ENCODE data around the gene COG2. TPM values are rescaled to one million over a fixed set of nuclear protein-coding genes. Genes with fewer than 3 reads are reported as not detected.
"Not testable (repeated sequence)": the region's sequence is repeated elsewhere in the genome, so short reads cannot be mapped to it uniquely, and the experiment has no call there.

The COG2 gene
- total RNA-seq, 2 donors from 2014 or later: 11.6 to 28.9 TPM

DNA sequence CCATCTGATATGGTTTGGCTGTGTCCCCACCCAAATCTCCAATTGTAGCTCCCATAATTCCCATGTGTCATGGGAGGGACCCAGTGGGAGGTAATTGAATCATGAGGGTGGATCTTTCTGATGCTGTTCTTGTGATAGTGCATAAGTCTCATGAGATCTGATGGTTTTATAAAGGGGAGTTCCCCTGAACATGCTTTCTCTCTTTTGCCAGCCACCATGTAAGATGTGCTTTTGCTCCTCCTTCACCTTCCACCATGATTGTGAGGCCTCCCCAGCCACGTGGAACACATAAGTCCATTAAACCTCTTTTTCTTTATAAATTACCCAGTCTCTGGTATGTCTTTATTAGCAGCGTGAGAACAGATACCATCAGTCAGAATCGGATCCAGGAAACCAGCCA lies 74.2 kb downstream of the COG2 start:
- ATAC-seq (replicated peaks); H3K27ac Mint-ChIP-seq; H3K36me3 Mint-ChIP-seq (ENCODE audit: low read depth); H3K4me1 Mint-ChIP-seq; H3K4me3 Mint-ChIP-seq; H3K9me3 Mint-ChIP-seq: not testable (repeated sequence)
- H3K27me3 Mint-ChIP-seq: peaks cover 21% of the 10 kb centered on the region

DNA sequence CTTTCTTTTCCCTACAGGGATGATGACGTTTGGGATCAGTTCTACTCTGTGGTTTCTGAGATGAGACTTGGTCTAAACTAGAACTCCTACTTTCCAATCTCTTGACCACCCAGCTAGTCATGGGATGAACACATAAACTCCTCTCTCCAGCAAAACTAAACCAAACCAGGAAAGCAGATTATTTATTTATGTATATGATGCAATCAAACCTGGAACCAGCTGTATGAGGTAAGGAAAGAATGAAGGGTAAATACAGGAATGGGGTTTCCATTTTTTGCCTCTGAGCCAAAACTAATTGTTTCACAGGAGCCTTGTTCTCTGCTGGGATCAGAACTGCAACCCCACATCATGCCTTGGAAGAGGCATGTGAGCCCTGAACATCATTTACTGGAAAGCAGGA lies 75.0 kb downstream of the COG2 start:
- H3K4me1 Mint-ChIP-seq: no peaks in the 10 kb centered on the region
- H3K4me3 Mint-ChIP-seq: no peak overlapping the region
- no peaks in the 10 kb centered on the region for H3K36me3 Mint-ChIP-seq (ENCODE audit: low read depth)
- ATAC-seq (replicated peaks): no peak
- peaks cover 8% of the 10 kb centered on the region for H3K9me3 Mint-ChIP-seq
- peaks cover 21% of the 10 kb centered on the region for H3K27me3 Mint-ChIP-seq
- H3K27ac Mint-ChIP-seq: no peak overlapping the region

DNA sequence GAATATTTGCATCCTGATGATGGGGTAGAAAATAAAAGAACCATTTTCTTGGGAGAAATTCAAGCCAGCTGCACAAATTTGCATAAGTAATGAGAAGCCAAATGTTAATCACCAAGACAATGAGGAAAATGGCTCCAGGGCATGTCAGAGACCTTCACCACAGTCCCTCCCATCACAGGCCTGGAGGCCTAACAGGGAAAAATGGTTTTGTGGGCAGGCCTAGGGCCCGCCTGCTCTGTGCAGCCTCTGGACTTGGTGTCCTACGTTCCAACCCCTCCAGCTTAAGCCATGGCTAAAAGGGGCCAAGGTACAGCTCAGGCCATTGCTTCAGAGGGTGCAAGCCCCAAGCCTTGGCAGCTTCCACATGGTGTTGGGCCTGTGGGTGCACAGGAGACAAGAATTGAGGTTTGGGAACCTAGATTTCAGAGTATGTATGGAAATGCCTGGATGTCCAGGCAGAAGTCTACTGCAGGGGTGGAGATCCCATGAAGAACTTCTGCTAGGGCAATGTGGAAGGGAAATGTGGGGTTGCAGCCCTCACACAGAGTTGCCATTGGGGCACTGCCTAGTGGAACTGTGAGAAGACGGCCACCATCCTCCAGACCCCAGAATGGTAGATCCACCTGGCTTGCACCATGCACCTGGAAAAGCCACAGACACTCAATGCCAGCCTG lies 79.7 kb downstream of the COG2 start:
- H3K9me3 Mint-ChIP-seq; H3K4me3 Mint-ChIP-seq; ATAC-seq (replicated peaks); H3K36me3 Mint-ChIP-seq (ENCODE audit: low read depth); H3K4me1 Mint-ChIP-seq; H3K27ac Mint-ChIP-seq: not testable (repeated sequence)
- H3K27me3 Mint-ChIP-seq: peaks cover 12% of the 10 kb centered on the region

DNA sequence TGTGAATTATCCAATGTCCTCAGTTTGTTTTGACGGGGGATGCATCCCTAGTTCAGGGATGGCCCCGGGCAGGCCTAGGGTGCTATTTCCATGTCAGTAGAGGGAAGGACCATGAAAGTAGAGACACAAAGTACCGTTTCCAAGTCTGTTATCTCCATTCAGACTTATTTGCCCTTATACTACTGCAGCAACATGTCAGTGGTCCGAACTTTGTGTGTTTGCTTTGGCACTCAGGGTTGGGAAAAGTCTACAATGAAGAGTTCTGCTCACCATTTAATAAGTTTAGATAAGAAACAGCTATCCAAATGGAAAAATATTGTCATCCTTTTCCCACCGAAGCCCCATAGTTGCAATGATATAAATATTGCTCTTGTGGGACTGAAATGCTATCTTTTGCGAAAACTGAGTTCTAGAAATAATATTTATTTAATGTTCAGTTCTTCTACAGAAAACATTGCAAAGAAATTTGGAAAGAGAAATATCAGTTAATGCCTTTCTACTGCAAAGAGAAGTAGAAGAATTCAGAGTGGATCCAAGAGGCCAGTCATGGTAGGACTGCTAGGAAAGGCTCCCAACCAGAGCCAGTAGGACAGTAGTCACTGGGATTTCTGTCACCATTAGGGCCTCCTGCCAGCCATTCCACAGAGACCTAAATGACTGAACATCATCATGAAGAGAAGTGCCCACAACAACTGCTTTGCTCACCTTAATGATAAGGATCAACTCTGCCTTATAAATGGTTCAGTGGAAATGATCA lies 83.2 kb downstream of the COG2 start:
- no peak overlapping the region for H3K27ac Mint-ChIP-seq
- peaks cover 11% of the 10 kb centered on the region for H3K27me3 Mint-ChIP-seq
- H3K4me1 Mint-ChIP-seq: no peaks in the 10 kb centered on the region
- no peaks in the 10 kb centered on the region for H3K36me3 Mint-ChIP-seq (ENCODE audit: low read depth)
- no peak for ATAC-seq (replicated peaks)
- no peaks in the 10 kb centered on the region for H3K9me3 Mint-ChIP-seq
- H3K4me3 Mint-ChIP-seq: no peak overlapping the region

GRCh38 chr1:230728710-230729392 lies 86.6 kb downstream of the COG2 start:
- no peak overlapping the region for H3K27ac Mint-ChIP-seq
- no peak overlapping the region for H3K4me3 Mint-ChIP-seq
- H3K27me3 Mint-ChIP-seq: peaks cover 12% of the 10 kb centered on the region
- H3K4me1 Mint-ChIP-seq: no peaks in the 10 kb centered on the region
- no peak for ATAC-seq (replicated peaks)
- no peaks in the 10 kb centered on the region for H3K9me3 Mint-ChIP-seq
- H3K36me3 Mint-ChIP-seq (ENCODE audit: low read depth): no peaks in the 10 kb centered on the region

DNA sequence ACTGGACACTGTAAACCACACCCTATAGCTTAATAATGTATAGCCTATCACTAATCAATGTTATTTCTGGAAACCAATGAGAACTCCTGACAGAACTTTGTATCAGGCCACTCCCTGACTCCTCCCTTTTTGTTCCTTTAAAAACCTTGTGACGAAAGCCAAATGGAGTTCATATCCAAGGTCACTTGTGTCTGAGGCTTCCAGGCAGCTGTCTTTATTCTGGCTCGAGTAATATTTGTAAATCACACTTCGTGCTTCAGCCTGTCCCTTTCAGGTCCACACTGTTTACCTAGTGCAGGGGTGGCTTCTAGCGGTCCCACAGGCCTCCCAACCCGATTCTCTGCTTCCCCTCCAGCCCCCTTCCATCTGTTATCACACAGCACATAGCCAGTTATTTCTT lies 88.7 kb downstream of the COG2 start:
- H3K36me3 Mint-ChIP-seq (ENCODE audit: low read depth): no peaks in the 10 kb centered on the region
- no peak overlapping the region for H3K27ac Mint-ChIP-seq
- peaks cover 13% of the 10 kb centered on the region for H3K27me3 Mint-ChIP-seq
- no peak for ATAC-seq (replicated peaks)
- H3K4me3 Mint-ChIP-seq: no peak overlapping the region
- no peaks in the 10 kb centered on the region for H3K4me1 Mint-ChIP-seq
- H3K9me3 Mint-ChIP-seq: no peaks in the 10 kb centered on the region

DNA sequence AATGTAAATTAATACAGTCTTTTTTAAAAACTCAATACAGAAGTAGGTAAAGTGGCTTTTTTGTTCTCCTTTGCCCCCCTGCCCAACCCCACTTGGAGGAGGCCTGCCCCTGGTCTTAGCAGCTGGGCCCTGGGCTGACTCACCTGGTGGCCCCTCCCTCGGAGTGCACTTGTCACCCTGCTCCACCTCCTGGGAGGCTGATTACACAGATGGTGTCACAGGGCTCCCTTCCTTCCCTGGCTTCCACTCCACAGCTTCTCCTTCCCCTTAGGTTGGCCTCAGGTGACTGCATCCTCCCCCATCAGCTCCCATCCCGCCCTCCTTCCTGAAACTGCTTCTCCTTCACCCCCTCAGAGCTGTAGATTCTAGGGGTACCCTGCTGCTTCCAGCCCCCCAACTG lies 93.2 kb downstream of the COG2 start:
- H3K9me3 Mint-ChIP-seq: no peaks in the 10 kb centered on the region
- H3K4me3 Mint-ChIP-seq: no peak overlapping the region
- no peak for ATAC-seq (replicated peaks)
- no peaks in the 10 kb centered on the region for H3K4me1 Mint-ChIP-seq
- no peak overlapping the region for H3K27ac Mint-ChIP-seq
- no peaks in the 10 kb centered on the region for H3K36me3 Mint-ChIP-seq (ENCODE audit: low read depth)
- H3K27me3 Mint-ChIP-seq: peaks cover 23% of the 10 kb centered on the region

DNA sequence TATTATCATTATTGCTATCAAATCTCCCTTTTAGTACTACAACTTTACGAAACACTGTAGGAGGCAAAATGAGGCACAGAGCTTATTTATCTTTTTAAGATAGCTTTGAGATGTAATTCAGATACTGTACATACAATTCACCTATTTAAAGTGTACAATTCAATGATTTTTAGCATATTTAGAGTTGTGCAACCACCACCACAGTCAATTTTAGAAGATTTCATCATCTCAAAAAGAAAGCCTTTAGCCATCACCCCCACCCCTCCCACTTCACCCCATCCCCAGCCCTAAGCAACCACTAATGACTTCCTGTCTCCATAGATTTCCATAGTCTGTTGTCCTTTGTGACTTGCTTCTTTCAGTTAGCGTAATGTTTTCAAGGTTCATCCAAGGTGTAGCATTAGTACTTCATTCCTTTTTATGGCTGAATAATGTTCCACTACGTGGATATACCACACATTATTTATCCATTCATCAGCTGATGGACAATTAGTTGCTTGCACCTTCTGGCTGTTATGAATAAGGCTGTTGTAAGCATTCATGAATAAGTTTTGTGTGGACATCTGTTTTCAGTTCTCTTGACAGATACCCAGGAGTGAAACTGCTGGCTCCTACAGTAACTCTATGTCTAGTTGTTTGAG lies 95.5 kb downstream of the COG2 start:
- H3K9me3 Mint-ChIP-seq: no peaks in the 10 kb centered on the region
- no peaks in the 10 kb centered on the region for H3K4me1 Mint-ChIP-seq
- no peaks in the 10 kb centered on the region for H3K36me3 Mint-ChIP-seq (ENCODE audit: low read depth)
- H3K27me3 Mint-ChIP-seq: peaks cover 22% of the 10 kb centered on the region
- no peak overlapping the region for H3K27ac Mint-ChIP-seq
- H3K4me3 Mint-ChIP-seq: no peak overlapping the region
- ATAC-seq (replicated peaks): no peak

GRCh38 chr1:230739564-230740290 lies 97.4 kb downstream of the COG2 start:
- H3K9me3 Mint-ChIP-seq: no peaks in the 10 kb centered on the region
- H3K27me3 Mint-ChIP-seq: peaks cover 26% of the 10 kb centered on the region
- no peak overlapping the region for H3K27ac Mint-ChIP-seq
- H3K4me3 Mint-ChIP-seq: no peak overlapping the region
- ATAC-seq (replicated peaks): no peak
- H3K36me3 Mint-ChIP-seq (ENCODE audit: low read depth): no peaks in the 10 kb centered on the region
- no peaks in the 10 kb centered on the region for H3K4me1 Mint-ChIP-seq

Other genes with a start within 250 kb of the COG2 start
- under 1 TPM in 1 of 2 donors, not detected in 1; 0.52 TPM for gene PGBD5, start 216.1 kb upstream of the COG2 start, total RNA-seq
- gene AGT, start 71.6 kb downstream of the COG2 start, total RNA-seq: not detected
- gene CAPN9, start 104.9 kb downstream of the COG2 start, total RNA-seq: not detected
- 1 to 10 TPM; 4.1 to 7.9 TPM for gene C1orf198, start 226.0 kb downstream of the COG2 start, total RNA-seq

Data from activated T-helper 17 cell treated with anti-CD3 and anti-CD28 coated beads, Interleukin-2, amount 50 U/mL, for 72 hours (primary cell).